ENCODE results near the gene COL23A1.
"Not testable (repeated sequence)": the region's sequence is repeated elsewhere in the genome, so short reads cannot be mapped to it uniquely, and the experiment has no call there.

COL23A1 gene

DNA sequence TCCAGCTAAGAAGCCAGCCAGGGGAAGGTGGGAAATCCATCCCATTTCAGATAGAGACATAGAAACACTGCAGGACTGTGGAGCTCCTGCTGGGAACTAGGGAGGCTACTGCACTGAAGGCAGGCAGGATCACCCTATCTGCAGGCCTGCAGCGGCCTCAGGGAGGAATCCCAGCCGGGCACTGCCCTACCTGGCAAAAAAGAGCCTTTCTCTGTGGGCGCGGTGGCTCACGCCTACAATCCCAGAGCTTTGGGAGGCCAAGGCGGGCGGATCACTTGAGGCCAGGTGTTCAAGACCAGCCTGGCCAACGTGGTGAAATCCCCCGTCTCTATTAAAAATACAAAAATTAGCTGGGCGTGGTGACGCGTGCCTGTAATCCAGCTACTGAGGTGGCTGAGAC, 286.2 kb downstream of the COL23A1 start:
- DNase-seq (ENCODE audit: low spot score), result no peak

DNA sequence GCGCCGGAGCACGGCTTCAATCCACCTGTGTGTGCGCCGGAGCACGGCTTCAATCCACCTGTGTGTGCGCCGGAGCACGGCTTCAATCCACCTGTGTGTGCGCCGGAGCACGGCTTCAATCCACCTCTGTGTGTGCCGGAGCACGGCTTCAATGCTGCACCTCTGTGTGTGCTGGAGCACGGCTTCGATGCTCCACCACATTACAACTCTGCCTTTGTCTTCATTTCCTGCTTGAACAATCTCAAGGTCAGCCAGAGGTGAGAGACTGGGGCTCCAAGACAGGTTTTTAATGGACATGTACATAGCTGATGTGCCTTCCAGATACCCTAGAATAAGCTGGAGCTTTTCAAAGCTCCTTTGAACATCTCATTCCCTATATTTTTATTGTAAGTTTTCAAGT, 287.9 kb downstream of the COL23A1 start:
- DNase-seq (ENCODE audit: low spot score), result not testable (repeated sequence)

DNA sequence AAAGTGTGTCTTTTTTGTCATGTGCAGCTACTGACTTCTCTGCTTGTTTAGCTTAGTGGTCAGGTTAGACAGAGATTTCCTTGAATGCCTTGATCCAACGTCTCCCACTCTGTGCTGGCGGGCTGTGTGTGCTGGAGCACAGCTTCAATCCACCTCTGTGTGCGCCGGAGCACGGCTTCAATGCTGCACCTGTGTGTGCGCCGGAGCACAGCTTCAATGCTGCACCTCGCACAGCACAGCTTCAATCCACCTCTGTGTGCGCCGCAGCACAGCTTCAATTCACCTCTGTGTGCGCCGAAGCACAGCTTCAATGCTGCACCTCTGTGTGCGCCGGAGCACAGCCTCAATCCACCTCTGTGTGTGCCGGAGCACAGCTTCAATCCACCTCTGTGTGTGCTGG, 288.6 kb downstream of the COL23A1 start:
- no peak for DNase-seq (ENCODE audit: low spot score)

DNA sequence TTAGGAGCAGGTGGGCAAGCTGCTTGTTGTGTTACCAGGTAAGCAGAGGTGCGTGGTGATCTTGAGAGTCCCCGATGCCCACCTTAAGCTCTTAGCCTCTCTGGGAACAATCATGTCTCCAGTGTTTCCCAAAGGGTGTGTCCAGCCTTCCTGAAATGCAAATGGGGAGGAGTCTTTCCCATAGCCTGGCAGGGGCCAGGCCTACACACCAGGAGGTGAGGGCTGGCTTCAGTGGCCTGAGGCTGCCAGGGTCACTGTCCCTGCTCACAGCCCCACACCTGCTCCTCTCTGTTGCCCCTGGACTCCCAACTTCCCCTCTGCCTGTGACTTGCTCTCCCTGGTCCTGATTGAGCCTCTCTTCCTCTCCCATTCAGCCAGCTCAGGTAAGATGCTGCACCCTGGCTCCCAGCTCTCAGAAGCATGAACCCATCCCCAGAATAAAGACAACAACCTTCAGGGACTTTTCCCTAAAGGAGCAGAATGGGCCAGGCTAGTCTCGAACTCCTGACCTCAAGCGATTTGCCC, 291.8 kb downstream of the COL23A1 start:
- no peak for DNase-seq (ENCODE audit: low spot score)

DNA sequence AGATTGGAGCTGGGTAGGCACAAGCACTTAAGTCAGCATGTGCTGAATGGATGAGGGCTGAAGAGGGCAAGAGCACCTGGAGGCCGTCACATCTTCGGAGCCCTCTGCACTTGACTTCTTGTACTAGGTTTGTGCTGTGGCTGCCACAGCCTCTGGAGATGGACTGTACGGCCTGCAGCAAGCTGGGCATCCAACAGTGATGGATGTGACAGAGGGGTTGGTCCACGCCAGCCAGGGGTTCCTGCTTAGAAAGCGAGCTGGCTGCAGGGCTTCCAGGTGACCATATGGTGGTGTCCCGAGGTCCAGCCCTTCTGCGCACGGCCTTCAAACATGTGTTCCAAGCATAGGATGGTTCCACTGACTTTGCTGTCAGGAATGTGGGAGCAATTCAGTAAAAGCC, 292.4 kb downstream of the COL23A1 start:
- DNase-seq (ENCODE audit: low spot score), result no peak

DNA sequence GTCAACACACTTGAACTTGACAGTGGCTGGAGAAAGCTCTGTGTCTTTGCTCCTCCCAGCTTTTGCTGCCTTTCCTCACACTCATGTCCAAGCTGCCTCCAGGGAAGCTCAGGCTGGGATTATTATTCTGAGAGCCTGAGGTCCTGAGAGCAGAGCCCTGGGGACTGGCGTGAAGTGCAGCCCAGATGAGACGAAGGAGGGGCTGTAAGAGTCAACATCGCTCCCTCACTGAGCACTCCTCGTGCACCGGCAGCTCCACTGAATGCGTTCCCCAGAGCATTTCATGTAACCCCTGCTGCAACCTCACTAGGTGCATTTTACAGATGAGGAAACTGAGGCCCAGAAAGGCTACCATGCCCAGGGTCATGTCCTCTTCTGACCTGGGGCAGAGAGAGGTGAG, 294.1 kb downstream of the COL23A1 start:
- DNase-seq (ENCODE audit: low spot score), result no peak

DNA sequence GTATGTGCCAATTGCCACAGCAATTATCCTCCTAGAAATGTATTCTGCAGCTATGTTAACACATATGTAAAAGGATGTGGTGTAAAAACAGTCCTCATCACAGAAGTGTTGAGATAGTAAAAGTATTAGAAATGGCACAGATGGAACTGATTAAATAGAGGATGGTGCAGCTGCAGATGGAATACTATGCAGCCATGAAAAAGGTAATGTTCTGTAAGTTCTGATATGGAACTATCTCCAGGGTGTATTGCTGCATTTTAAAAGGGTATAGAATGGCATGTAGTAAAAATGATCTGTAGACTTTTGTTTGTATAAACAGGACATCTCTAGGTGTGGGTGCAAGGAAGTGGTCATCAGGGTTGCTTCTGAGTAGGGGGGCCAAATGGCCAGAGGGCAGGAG, 294.6 kb downstream of the COL23A1 start:
- DNase-seq (ENCODE audit: low spot score), result no peak

DNA sequence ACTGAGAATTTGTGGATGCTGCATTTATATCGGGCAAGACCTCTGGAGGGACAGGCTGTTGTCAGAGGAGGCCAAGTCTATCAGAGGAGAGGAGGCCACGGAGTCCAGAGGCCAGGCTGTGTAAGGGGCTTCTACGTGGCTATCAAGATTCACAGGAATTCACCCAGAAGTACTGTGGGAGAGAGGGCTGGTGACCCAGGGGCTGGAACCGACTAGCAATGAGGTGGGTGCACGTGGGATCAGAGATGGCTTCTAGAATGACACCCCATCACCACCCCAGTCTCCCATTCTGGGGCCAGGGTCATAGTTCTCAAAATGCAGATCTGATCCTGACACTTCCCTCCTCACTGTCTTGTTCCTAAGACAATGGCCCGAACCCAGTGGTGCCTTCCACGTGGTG, 296.4 kb downstream of the COL23A1 start:
- DNase-seq (ENCODE audit: low spot score), result no peak

DNA sequence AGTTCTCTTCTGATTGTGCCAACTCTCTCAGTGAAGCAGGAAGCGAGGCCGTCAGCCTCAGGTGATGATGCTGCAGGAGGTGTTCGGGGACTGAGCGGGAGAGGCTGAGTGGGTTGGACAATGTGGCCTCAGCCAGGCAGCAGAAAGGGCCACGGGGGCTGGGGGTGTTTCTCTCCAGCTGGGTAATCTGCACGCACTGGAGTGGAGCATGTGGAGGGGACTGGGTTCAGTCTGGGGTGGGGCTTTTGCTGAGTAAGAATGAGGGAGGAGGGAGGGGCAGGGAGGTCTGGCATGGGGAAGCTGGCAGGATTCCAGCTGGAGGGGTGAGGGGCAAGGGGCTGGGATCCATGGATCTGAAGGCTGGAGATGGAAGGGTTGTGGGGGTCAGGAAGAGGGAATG, 296.8 kb downstream of the COL23A1 start:
- no peak for DNase-seq (ENCODE audit: low spot score)

DNA sequence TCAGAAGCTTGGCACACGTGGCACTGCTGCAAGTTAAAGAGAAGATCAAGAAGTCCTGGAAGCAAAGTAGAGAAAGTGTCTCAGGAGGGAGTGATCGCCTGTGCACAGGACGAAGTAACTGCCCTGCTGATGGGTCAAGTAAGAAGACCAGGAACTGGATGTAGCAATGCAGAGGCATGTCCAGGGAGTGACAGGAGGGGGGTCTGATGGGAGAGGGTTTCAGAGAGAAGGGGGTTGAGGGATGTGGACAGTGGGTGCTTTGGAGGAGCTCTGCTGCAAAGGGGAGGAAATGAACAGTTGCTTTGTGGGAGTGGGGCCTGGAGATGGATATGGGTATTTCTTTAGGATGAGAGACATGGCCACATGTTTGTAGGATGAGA, 297.4 kb downstream of the COL23A1 start:
- DNase-seq (ENCODE audit: low spot score), result no peak

DNA sequence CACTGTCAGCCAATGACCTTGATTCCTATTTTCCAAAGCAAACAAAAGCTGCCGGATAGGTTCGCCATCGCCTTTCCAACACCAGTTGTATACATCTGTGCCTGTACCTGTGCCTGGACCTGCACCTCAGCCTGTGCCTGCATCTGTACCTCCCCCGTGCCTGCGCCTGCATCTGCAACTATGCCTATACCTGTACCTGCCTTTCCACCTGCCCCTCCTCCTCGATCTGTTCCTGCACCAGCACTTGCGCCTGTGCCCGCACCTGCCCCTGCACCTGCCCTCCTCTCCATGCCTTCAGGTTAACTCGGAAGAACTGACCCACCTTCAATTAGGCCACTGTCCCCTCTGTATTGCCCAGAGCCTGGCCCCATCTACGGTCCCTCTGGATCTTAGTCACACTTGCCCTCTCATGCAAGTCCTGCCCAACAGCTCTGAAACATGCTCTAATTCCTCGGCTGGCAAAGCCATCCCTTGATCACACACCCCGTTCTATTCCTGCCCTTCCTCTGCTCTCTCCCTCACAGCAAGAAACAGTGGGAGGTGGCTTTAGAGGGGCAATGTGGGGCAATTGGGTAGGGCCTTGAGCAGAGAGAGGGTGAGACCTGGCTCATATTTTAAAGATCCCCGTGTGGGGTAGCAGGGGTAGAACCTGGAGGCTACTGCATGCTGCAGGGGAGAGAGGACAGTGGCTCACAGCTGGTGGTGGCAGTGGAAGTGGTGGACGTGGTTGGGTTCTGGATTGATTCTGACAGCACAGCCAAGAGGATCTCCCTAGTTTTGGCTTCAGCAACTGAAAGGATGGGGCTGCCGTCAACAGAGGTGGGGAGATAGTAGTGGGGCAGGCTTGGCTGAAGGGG, 298.0 kb downstream of the COL23A1 start:
- DNase-seq (ENCODE audit: low spot score), result no peak

DNA sequence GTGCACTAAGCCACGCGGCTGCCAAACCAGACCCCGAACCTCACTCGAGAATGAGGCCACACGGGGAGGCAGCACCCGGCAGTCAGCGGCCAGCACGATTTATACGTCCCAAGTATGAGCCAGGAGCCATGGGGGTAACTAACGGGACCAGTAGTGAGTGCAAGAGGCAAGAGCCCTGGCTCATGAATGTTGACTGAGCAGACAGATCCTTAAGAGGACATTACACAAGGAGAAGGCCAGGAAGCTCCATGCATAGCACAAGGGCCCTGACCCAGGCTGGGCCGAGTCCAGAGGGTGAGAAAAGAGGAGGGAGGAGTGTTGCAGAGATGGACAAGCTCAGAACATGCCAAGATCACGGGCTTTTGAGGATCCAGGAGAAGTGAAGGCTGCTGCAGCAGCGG, 299.0 kb downstream of the COL23A1 start:
- DNase-seq (ENCODE audit: low spot score), result no peak

DNA sequence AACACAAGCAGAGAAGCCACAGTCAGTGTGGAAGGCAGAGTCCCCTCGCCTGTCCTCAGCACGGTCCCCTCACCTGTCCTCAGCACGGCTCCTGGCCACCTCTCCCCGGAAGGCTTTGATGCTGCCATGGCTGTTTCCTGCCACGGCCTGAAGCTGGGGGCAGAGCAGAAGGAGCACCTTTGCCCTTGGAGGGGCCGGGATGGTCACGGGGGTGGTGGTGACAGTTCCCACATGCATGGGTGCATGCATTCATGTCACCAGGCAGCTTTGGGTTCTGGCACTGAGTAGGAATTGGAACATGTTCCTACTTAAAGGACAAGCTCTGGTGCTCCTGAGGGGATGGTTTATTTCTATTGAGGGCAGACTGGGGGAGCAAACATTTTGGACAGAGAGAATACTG, 299.8 kb downstream of the COL23A1 start:
- no peak for DNase-seq (ENCODE audit: low spot score)

DNA sequence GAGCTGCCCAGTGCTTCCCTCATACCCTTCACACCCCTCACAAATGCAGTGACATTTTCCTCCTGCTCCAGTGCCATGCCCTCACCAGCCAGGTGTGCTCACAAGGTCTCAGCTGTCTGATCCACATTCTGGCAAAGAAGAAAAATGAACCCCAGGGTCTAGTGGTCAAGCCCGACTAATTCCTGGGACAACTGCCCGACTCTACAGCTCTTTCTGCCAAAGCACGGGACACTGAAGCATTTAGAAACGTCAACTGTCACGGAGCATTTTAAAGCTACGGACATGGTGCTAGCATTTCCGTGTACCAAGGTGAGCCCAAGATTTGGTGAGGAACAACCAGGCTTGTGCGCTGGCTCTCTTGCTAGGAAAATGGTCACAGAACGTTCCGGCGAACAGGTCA, 300.8 kb downstream of the COL23A1 start:
- DNase-seq (ENCODE audit: low spot score), result no peak

DNA sequence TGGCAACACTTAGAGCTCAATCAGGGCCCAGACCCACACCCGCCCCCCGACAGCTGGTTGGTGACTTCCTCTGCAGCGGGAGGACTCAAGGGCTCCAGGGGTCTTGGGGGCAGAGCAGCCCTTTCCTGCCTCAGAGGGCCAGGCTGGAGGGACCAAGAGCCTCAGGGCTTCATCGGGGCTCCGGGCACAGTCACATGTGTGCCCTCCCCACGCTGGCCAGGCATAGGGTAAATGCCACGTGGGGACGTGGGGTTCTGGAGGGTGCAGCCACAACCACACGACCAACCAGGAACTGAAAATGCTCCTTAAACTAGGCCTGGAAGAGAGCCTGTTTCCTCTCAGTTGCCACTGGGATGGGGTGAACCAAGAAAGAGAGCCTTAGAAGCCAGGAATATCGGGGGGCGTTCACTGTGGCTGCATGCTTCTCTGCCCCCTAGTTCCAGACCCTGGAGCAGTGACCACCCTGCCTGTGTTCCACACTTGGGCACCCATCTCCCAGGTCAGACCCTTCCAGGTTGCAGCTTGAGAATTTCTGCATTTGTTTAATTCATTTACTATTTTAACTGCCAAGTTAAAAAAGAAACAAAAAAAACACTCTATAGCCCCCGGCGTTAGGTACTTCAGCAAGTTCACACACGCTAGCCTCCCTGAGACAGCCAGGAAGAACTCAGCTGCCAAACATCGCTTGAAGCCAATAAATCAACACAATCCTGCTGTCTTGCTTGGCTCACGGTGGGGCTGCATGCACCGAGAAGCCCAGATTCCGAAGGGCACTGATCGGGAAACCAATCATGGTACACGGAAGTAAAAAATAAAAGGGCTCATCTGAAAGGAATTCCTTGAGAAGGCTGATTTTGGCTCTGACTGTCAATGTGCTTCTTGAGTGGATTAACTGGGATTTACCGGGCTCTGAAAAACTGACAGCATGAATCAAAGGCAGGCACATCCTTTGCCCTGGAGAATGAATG, 301.5 kb downstream of the COL23A1 start:
- no peak for DNase-seq (ENCODE audit: low spot score)

DNA sequence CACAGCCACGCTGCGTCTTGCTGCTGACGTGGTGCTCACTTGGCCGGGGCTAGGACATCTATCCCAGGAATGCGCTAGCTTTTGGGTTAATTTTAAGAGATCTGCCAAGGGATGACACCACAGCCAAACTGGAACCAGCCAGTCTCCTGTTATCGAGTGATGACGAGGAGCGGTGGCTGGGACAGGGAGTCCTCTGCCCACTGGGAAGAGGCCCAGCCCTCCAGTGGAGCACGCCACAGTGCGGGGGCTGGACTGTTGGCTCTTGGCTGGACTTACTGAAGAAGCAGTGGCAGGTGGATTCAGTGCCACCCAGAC, 302.4 kb downstream of the COL23A1 start:
- DNase-seq (ENCODE audit: low spot score), result no peak

DNA sequence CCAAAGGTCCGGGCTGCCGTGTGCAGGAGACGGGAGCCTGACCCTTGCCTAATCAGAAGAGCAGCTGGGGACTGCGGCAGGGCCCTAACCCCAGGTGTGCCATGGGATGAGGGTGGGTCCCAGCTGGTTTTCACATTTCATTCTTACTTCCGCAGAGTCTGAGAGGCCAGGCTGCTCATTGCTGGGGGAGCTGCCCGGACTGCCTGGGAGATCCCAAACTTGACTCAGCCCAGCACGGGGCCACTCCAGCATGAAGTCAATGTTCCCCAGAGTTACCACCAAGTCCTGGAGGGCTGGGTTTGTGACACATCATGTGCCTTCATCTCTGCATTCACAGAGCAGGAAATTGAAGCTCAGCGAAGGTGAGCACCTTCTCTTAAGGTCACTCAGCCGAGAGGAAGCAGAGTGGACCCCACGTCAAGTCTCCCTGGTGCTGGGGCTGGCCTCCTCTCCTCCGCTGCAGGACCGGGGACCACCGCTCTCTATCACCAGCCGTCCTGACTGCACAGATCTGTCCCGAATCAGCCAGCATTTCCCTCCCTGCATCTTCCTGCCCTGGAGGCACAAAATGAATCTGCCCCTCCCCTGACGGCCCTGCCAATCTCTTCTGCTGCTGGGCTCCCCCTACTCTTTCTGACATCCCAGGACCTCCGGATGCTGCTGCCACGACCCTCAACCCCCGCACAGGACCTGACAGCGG, 303.0 kb downstream of the COL23A1 start:
- DNase-seq (ENCODE audit: low spot score), result no peak

DNA sequence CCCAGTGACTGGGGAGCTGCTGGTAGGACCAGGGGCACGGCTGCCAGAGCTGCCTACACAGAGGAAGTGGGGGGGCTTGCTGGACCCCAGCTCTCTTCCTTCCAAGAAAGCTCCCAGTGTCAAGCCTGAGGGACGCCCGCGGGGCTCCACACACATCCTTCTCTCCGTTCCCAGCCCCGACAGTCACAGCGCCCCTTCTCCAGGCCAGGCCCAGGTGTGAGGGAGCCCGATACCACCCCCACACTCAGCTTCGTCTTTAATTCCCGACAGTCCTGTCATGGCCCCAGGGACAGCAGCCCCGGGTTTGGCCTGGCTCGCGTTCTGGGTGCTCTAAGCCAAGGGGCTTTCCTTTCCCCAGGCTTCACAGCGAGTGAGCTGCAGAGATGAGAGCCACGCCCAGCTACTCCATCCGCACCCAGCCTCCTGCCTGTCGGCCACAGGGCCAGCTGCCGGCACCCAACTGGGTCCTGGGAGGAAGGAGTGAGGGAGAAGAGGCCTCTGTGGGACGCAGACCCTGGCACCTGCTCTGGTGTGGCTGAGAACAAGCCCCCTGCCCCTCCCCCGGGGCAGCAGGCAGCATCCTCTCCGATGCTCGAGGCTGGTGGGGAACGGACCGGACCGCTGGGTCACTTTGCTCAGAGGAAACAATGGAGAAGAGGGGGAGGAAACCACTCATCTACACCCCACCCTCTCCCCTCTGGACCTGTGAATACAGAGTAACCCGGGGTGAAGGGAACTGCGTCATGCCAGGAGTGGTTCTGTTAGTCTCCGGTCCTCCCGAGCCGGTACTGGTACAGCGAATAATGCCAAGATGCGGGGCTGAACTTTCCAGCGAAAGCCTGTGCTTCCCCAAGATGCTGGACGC, 303.7 kb downstream of the COL23A1 start:
- no peak for DNase-seq (ENCODE audit: low spot score)

DNA sequence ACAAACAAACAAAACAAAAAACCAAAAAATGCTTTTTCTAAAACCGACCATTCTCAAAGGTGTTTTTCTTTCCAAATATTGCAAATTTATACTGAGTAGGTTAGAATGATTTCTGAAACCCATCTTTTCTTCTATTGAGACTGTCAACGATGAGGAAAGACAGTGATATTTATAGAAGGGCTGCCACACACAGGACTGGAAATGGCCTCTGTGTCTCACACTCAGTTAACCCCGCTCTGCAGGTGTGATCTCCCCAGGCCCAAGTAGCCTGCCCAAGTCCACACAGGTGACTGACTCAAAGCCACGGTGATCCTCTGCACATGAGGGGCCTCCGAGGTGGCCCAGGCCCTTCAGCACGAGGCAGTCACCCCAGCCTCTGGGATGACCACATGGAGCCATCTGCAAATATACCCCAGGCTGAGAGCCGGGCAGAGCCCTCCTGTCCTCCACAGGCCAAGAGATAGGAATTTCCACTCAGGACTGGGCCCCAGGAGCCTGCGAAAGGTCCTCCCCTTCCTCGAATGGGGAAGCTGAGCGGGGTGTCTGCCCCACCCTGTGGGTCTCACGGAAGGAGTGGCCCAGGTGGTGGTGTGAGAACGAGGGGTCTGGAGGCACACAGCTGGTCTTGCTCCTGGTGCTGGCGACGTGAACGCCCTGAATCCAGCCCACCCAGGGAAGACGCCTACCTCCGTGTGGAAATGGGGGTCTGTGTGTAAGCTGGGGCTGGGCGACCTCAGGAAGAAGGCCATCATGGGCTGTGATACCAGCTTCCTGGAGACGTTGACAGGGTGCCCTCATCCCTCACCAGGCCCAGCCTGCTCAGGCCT, 304.6 kb downstream of the COL23A1 start:
- DNase-seq (ENCODE audit: low spot score), result no peak

DNA sequence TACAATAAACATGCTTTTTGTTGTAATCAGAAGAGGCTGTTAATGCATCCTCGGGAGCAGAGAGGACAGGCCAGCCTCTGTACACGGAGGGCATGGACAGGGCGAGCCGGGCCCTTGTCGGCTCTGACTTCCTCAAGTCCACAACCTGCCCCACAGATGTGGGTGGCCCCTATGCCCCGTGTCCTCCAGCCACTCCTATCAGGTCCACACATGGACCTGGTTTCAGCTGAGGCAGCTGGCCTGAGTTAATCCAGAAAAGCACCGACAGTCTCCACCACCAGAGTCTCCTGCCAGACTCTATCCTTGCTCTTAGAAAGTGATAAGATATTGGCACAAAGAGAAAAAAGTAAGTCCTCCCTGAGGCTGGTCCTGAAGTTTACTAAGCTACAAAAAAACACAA, 305.2 kb downstream of the COL23A1 start:
- no peak for DNase-seq (ENCODE audit: low spot score)
